Measurements from ENCODE around the gene GBX1.
A peak's percentile ranks its signal among the peaks of the same experiment; 100 is the strongest.

Gene GBX1

DNA sequence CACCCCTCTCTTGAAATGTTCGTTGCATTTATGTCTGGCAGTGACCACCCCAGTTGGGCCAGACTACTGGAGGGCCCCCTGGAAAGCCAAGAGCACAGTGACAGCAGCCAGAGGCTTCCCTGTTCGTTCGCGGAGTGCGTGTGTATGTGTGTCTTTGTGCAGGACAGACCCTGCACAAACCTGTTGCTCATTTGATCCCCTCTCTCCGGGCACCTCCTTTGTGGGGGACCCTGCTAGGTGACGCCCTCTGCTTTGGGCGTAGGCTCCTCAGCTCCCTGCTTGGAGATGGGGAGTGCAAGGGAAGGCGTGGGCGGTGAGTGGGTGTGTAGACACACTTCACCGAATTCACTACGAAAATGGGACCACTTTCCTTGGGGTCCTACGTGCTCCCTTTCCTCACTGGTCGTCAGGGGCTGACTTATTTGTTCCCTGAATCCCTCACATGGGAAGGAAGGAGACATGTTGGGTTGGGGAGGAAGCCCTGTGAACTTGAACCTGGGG, 42.5 kb downstream of the GBX1 start:
- TF ChIP-seq CTCF (IDR thresholded peaks at IDR 0.05; ENCODE audit: low read depth, low read length), result no peak
- DNase-seq (ENCODE audit: low read depth in 2 of 2), result no peak
- H3K4me3 ChIP-seq (replicated peaks in 1 of 2; ENCODE audit: low read depth in 2 of 2, low read length in 2 of 2), result no peak overlapping the region

DNA sequence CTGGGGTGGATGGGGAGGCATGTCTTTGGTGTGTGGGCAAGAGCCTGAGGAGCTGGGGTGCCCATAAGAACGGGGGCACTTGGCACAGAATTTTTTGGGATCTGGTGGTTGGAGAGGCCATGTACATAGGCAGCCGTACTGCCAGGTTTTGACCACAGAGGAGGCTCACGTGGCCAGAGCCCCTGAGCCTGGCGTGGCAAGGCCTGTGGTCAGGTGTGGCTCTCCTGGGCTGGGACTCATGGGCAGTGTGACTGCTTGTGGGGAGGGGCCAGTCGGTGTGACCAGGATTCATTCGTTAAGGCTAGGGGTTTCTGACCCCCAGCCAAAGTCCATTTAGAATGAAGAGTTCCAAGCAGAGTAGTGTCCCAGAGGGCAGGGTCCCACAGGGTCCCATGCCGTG, 43.0 kb downstream of the GBX1 start:
- H3K4me3 ChIP-seq (replicated peaks in 1 of 2; ENCODE audit: low read depth in 2 of 2, low read length in 2 of 2), result no peak overlapping the region
- no peak for TF ChIP-seq CTCF (IDR thresholded peaks at IDR 0.05; ENCODE audit: low read depth, low read length)

GRCh38 chr7:151123822-151124464, 43.6 kb downstream of the GBX1 start:
- TF ChIP-seq CTCF (IDR thresholded peaks at IDR 0.05; ENCODE audit: low read depth, low read length), result peak; percentile 100
- no peak overlapping the region for H3K4me3 ChIP-seq (replicated peaks in 1 of 2; ENCODE audit: low read depth in 2 of 2, low read length in 2 of 2)
- peak; percentile 81 to 84 for DNase-seq (ENCODE audit: low read depth in 2 of 2)

More for the DNA sequence above, 43.0 kb downstream of the GBX1 start:
- no peak for DNase-seq (ENCODE audit: low read depth in 2 of 2)

- no peak for TF ChIP-seq CTCF (IDR thresholded peaks at IDR 0.05; ENCODE audit: low read depth, low read length)
- DNase-seq (ENCODE audit: low read depth in 2 of 2), result no peak
- no peak overlapping the region for H3K4me3 ChIP-seq (replicated peaks in 1 of 2; ENCODE audit: low read depth in 2 of 2, low read length in 2 of 2)
These were observed 44.2 kb downstream of the GBX1 start for GRCh38 chr7:151123158-151123821.

GRCh38 chr7:151122796-151123157, 44.7 kb downstream of the GBX1 start:
- no peak for TF ChIP-seq CTCF (IDR thresholded peaks at IDR 0.05; ENCODE audit: low read depth, low read length)
- DNase-seq (ENCODE audit: low read depth in 2 of 2), result no peak
- H3K4me3 ChIP-seq (replicated peaks in 1 of 2; ENCODE audit: low read depth in 2 of 2, low read length in 2 of 2), result no peak overlapping the region

GRCh38 chr7:151122276-151122675, 45.2 kb downstream of the GBX1 start:
- H3K4me3 ChIP-seq (replicated peaks in 1 of 2; ENCODE audit: low read depth in 2 of 2, low read length in 2 of 2), result no peak overlapping the region
- no peak for TF ChIP-seq CTCF (IDR thresholded peaks at IDR 0.05; ENCODE audit: low read depth, low read length)
- no peak for DNase-seq (ENCODE audit: low read depth in 2 of 2)

Measured in cardiac fibroblast (primary cell).